Body of pancreas (tissue), 2 donors: ENCODE measurements around the gene LNX1. TPM values are rescaled to one million over a fixed set of nuclear protein-coding genes. Genes with fewer than 3 reads are reported as not detected.

ENCODE experiments used
- total RNA-seq, 2 donors: library from RNA; depleted of rRNA; stranded (reverse); fragments of >200 nt; gene quantifications; one replicate each; pipeline ENCODE4 v1.1.0, GENCODE V29; 2016

LNX1 gene
- total RNA-seq, 2 donors from 2014 or later: 15.2 to 17.1 TPM

Other genes starting within 250 kb of the LNX1 start
- gene SCFD2, start 225.4 kb downstream of the LNX1 start, total RNA-seq: 10 to 100 TPM; 17.9 to 53.7 TPM
- 10 to 100 TPM; 28.3 to 48.1 TPM for gene FIP1L1, start 213.8 kb downstream of the LNX1 start, total RNA-seq